Peyer's patch (tissue), 4 donors: ENCODE measurements around the gene MCTP1.

ENCODE experiments used
- POLR2A ChIP-seq, 2 donors: fragments of 450-650 bp; IDR thresholded peaks; one replicate each; pipeline ENCODE4 v1.5.1; 2017; ENCODE audit warnings: antibody characterized with exemption in 2 of 2, mild to moderate bottlenecking in 2 of 2, moderate library complexity in 2 of 2
- TF ChIP-seq, protein P1 (sequence below), 6 experiments: fragments of 450-650 bp in 4 of 6; fragments of 200-600 bp in 2 of 6; sonication (generic) in 1 of 6; IDR thresholded peaks; one replicate each; pipeline ENCODE4 v1.5.1; 2017 to 2019; ENCODE audit warnings: antibody characterized with exemption in 6 of 6, mild to moderate bottlenecking in 3 of 6, moderate library complexity in 1 of 6

DNA sequence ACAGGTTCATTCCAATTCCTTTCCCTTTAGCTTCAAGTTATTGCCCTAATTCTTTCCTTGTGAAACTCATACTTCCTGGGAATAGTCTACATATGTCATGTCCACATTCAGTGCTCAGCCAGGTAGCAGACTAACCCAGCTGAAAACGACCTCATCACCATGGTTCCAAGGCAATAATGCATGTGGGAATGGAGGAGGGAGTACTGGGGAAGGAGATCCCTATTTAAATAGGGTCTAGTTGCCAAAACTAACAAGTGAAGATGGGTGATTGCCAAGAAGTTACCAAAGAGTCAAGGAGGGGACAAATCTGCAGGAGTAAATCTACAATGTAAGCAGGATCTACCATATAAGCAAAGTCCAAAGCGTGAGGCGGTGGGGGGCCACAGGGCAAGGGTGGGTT, 47.3 kb upstream of the MCTP1 start:
- TF ChIP-seq, protein P1, sequence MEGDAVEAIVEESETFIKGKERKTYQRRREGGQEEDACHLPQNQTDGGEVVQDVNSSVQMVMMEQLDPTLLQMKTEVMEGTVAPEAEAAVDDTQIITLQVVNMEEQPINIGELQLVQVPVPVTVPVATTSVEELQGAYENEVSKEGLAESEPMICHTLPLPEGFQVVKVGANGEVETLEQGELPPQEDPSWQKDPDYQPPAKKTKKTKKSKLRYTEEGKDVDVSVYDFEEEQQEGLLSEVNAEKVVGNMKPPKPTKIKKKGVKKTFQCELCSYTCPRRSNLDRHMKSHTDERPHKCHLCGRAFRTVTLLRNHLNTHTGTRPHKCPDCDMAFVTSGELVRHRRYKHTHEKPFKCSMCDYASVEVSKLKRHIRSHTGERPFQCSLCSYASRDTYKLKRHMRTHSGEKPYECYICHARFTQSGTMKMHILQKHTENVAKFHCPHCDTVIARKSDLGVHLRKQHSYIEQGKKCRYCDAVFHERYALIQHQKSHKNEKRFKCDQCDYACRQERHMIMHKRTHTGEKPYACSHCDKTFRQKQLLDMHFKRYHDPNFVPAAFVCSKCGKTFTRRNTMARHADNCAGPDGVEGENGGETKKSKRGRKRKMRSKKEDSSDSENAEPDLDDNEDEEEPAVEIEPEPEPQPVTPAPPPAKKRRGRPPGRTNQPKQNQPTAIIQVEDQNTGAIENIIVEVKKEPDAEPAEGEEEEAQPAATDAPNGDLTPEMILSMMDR (IDR thresholded peaks at IDR 0.05) = no peak
- TF ChIP-seq POLR2A (IDR thresholded peaks at IDR 0.05) = no peak
